ENCODE measurements around the gene FGF11.

DNA sequence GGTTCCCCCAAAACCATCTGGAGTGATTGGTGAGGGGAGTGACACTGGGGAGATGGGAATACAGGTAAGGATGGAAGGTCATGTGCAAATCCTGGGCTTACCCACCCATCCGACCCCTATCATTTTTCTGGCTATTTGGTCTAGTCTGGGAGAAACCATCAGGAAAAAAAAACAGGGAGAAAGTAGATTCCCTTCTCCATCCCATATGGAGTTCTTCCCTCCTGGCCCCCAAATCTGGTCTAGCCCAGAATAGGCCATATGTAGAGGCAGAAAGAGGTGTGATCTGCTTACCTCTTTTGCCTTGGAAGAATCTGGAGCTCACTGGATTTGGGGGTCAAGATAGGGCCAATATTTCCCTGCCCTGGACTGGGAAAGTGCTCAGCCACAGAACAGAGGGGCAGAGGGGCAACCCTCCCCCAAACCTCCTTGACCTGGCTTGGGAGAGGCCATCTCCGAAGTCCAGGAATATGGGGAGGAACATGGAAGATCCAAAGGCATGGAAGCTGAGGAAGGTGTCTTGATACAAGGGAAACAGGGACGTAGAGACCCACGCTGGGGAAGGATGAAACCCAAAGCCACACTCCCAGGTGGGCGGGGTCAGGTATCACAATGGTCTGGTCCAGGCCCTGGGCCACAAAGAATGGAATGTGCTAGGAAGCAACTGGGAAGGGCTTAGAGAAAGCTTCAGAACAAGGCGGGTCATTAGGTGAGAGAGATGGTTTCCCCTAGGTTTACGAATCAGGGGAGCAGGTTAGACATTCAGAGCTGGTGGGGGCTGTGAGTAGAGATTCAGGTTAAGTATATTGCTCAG lies 21.7 kb downstream of the FGF11 start:
- TF ChIP-seq, protein P1, sequence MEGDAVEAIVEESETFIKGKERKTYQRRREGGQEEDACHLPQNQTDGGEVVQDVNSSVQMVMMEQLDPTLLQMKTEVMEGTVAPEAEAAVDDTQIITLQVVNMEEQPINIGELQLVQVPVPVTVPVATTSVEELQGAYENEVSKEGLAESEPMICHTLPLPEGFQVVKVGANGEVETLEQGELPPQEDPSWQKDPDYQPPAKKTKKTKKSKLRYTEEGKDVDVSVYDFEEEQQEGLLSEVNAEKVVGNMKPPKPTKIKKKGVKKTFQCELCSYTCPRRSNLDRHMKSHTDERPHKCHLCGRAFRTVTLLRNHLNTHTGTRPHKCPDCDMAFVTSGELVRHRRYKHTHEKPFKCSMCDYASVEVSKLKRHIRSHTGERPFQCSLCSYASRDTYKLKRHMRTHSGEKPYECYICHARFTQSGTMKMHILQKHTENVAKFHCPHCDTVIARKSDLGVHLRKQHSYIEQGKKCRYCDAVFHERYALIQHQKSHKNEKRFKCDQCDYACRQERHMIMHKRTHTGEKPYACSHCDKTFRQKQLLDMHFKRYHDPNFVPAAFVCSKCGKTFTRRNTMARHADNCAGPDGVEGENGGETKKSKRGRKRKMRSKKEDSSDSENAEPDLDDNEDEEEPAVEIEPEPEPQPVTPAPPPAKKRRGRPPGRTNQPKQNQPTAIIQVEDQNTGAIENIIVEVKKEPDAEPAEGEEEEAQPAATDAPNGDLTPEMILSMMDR (IDR thresholded peaks at IDR 0.05; ENCODE audit: insufficient read depth, low read depth, low read length): no peak
- TF ChIP-seq EZH2 (IDR thresholded peaks at IDR 0.05; ENCODE audit: insufficient read depth, low read length): no peak
